Measurements from ENCODE around the gene C7orf57.

Gene C7orf57

GRCh38 chr7:48108959-48109847 lies 73.9 kb downstream of the C7orf57 start:
- no peak for DNase-seq (ENCODE audit: low read depth in 4 of 4, low spot score in 1 of 4)

GRCh38 chr7:48109848-48110663 lies 74.7 kb downstream of the C7orf57 start:
- DNase-seq (ENCODE audit: low read depth in 4 of 4, low spot score in 1 of 4), result peak; percentile 80 to 85 (median 84)

- DNase-seq (ENCODE audit: low read depth in 4 of 4, low spot score in 1 of 4), result no peak
Measured at GRCh38 chr7:48110868-48111267, 75.5 kb downstream of the C7orf57 start.
